GM06990 (cell line): ENCODE measurements around the gene HOXD12.

Experiments
- DNase-seq: peaks from one replicate; pipeline ENCODE4 v3.0.0-alpha.2; 2011; ENCODE audit not compliant: insufficient read length; ENCODE audit errors: extremely low read depth
- H3K27me3 ChIP-seq: replicated peaks from 2 replicates; pipeline ENCODE4 v1.6.0; 2011; ENCODE audit warnings: low read length; ENCODE audit not compliant: control insufficient read depth, insufficient read depth
- H3K36me3 ChIP-seq: 2 replicates; pipeline ENCODE4 v1.5.1; 2011; ENCODE audit warnings: low read length; ENCODE audit not compliant: control insufficient read depth, insufficient read depth
- H3K4me3 ChIP-seq: replicated peaks from 2 replicates; pipeline ENCODE4 v1.5.1; 2011; ENCODE audit warnings: low read depth, mild to moderate bottlenecking, control low read depth, low read length
- CTCF ChIP-seq: IDR thresholded peaks from 2 replicates; pipeline ENCODE4 v1.5.1; 2011; ENCODE audit warnings: low read length, control low read depth, mild to moderate bottlenecking, inconsistent platforms; ENCODE audit not compliant: insufficient read depth, poor library complexity, severe bottlenecking

HOXD12 gene

GRCh38 chr2:176128982-176129796 lies 29.6 kb downstream of the HOXD12 start, which contains the start of gene HOXD8:
TSS of gene HOXD8 (plus strand) at chr2:176129705. CDS start at chr2:176130367, 662 bp downstream.
- H3K4me3 ChIP-seq, result no peak within 1 kb of the TSS
- H3K27me3 ChIP-seq, result peaks cover 1% of the 10 kb centered on the region; the same call in 1 of the 2 replicates
- no peak for DNase-seq

GRCh38 chr2:176129813-176130146 lies 30.2 kb downstream of the HOXD12 start:
- no peak for DNase-seq
- Histone ChIP-seq H3K4me3 (no peak overlapping the region), H3K36me3 (no peaks in the 10 kb centered on the region), H3K27me3 (no peaks in the 10 kb centered on the region; the same call in 1 of the 2 replicates)
- TF ChIP-seq CTCF, result no peak

More at GRCh38 chr2:176128982-176129796, 29.6 kb downstream of the HOXD12 start, which contains the start of gene HOXD8:
- H3K36me3 ChIP-seq, result no peaks in the 10 kb centered on the region
- TF ChIP-seq CTCF, result no peak

- Histone ChIP-seq H3K36me3 (no peaks in the 10 kb centered on the region), H3K27me3 (no peaks in the 10 kb centered on the region), H3K4me3 (no peak overlapping the region)
- TF ChIP-seq CTCF, result no peak
- DNase-seq, result no peak
Measured at GRCh38 chr2:176130147-176130956, 30.8 kb downstream of the HOXD12 start.

- TF ChIP-seq CTCF, result no peak
- no peaks in the 10 kb centered on the region for H3K36me3 ChIP-seq
- no peak for DNase-seq
- H3K27me3 ChIP-seq, result no peaks in the 10 kb centered on the region
- no peak overlapping the region for H3K4me3 ChIP-seq
Measured at GRCh38 chr2:176130957-176131847, 31.6 kb downstream of the HOXD12 start.

- no peaks in the 10 kb centered on the region for H3K27me3 ChIP-seq
- no peak for TF ChIP-seq CTCF
- H3K4me3 ChIP-seq, result 0 out of 2 replicates have a peak overlapping the region, but pooled peaks have one; percentile 47
Measured at GRCh38 chr2:176131848-176132158, 32.2 kb downstream of the HOXD12 start.

More at GRCh38 chr2:176131848-176132158, 32.2 kb downstream of the HOXD12 start:
- H3K36me3 ChIP-seq, result no peaks in the 10 kb centered on the region
- no peak for DNase-seq
